Panc1 (cell line): ENCODE measurements around the gene GTF2A1L. TPM values are rescaled to one million over a fixed set of nuclear protein-coding genes. Genes with fewer than 3 reads are reported as not detected.
"Not testable (repeated sequence)": the region's sequence is repeated elsewhere in the genome, so short reads cannot be mapped to it uniquely, and the experiment has no call there.

Source experiments
- ATAC-seq: fragments of 200-7000 bp; cut with Tn5 transposase; 2 replicates; pipeline ENCODE4 v1.9.1; 2020; ENCODE audit warnings: mild to moderate bottlenecking, moderate library complexity
- BruUV-seq: library from RNA; stranded (reverse); fragments of 400-500 nt; replicated peaks from 2 replicates; lab custom pipeline; 2021; lab: Mats Ljungman, UMichigan
- CTCF ChIA-PET: fragments of 300-600 bp; sonication (Branson Sonifier 250); formaldehyde crosslinking; loops from one replicate; lab custom pipeline; 2022; ENCODE audit warnings: antibody characterized with exemption; lab: Charles Lee
- POLR2A ChIA-PET: fragments of 300-600 bp; sonication (Branson Sonifier 250); formaldehyde crosslinking; loops from one replicate; lab custom pipeline; 2022; ENCODE audit warnings: antibody characterized with exemption; lab: Charles Lee
- DNase-seq: peaks from one replicate; pipeline ENCODE4 v3.0.0-alpha.2; 2010; ENCODE audit warnings: low read depth, low spot score
- H3K27ac ChIP-seq: 2 replicates; pipeline ENCODE4 v1.5.1; 2011; ENCODE audit warnings: mild to moderate bottlenecking, low read length, inconsistent platforms
- H3K27me3 ChIP-seq: fragments of 200-500 bp; sonication (Bioruptor generic); 2 replicates; pipeline ENCODE4 v1.6.0; 2014; ENCODE audit warnings: low read length, inconsistent platforms; ENCODE audit not compliant: control insufficient read depth, insufficient read depth
- H3K36me3 ChIP-seq: fragments of 200-500 bp; sonication (Bioruptor generic); 2 replicates; pipeline ENCODE4 v1.5.1; 2014; ENCODE audit warnings: inconsistent platforms, mild to moderate bottlenecking, low read length, moderate library complexity; ENCODE audit not compliant: control insufficient read depth, insufficient read depth
- H3K4me1 ChIP-seq: 2 replicates; pipeline ENCODE4 v1.5.1; 2011; ENCODE audit warnings: inconsistent platforms, mild to moderate bottlenecking, low read length, moderate library complexity; ENCODE audit not compliant: control insufficient read depth, insufficient read depth
- H3K4me3 ChIP-seq, 2 experiments: 2 replicates each; pipeline ENCODE4 v1.5.1; 2011 to 2012; ENCODE audit warnings: low read depth in 2 of 2, low read length in 2 of 2, mild to moderate bottlenecking in 2 of 2, inconsistent platforms in 1 of 2, moderate library complexity in 1 of 2
- H3K9me3 ChIP-seq: fragments of 200-500 bp; sonication (Bioruptor generic); 2 replicates; pipeline ENCODE4 v1.5.1; 2014; ENCODE audit warnings: low read depth, mild to moderate bottlenecking, inconsistent platforms, low read length, moderate library complexity; ENCODE audit not compliant: control insufficient read depth, insufficient read depth
- POLR2AphosphoS5 ChIP-seq: IDR thresholded peaks from 2 replicates; pipeline ENCODE4 v1.6.1; 2012; ENCODE audit warnings: mild to moderate bottlenecking, low read depth, low read length, moderate library complexity
- SIN3A ChIP-seq: IDR thresholded peaks from 2 replicates; pipeline ENCODE4 v1.6.1; 2012; ENCODE audit warnings: low read depth, mild to moderate bottlenecking, low read length, moderate library complexity, borderline replicate concordance; ENCODE audit not compliant: insufficient read depth
- TCF7L2 ChIP-seq: IDR thresholded peaks from 2 replicates; pipeline ENCODE4 v1.6.1; 2011; ENCODE audit warnings: mild to moderate bottlenecking, low read depth, low read length, inconsistent platforms
- in situ Hi-C: cut with HindIII; loops from 2 replicates; pipeline ENCODE4 v1.10.0; 2016; ENCODE audit warnings: low sequenced_read_pairs, low pct_unique_long_range_greater_than_20kb
- intact Hi-C: fragments of 100-400 bp; cut with micrococcal nuclease; formaldehyde crosslinking; loops from one replicate; pipeline ENCODE4 v1.10.0; 2022; ENCODE audit not compliant: unreplicated experiment
- total RNA-seq: library from RNA; stranded (reverse); gene quantifications from one replicate; pipeline ENCODE4 v1.2.1, GENCODE V29; 2021; ENCODE audit not compliant: unreplicated experiment
- TF ChIP-seq, protein P1 (sequence below), 2 experiments: IDR thresholded peaks; 2 replicates each; pipeline ENCODE4 v1.6.1; 2011 to 2012; ENCODE audit warnings: low read depth in 2 of 2, control low read depth in 1 of 2, low read length in 1 of 2, mild to moderate bottlenecking in 1 of 2, moderate library complexity in 1 of 2; ENCODE audit not compliant: insufficient read depth in 1 of 2
- TF ChIP-seq, protein P2 (sequence below): fragments of 450-650 bp; IDR thresholded peaks from 2 replicates; pipeline ENCODE4 v1.5.1; 2017; ENCODE audit warnings: mild to moderate bottlenecking

GTF2A1L gene
- total RNA-seq, 1 experiment from 2014 or later, result not detected

- H3K36me3 ChIP-seq, result no peaks in the 10 kb centered on the region
- ATAC-seq (no peak), DNase-seq (no peak)
- no peak overlapping the region for H3K27ac ChIP-seq
- no TSS peak for BruUV-seq
- in situ Hi-C loops (no loop called here), intact Hi-C loops (loop anchor here (10.0 kb wide), 2 partner anchors 117 to 1537 kb away; no protein-coding TSS in a partner anchor)
- H3K4me1 ChIP-seq, result no peaks in the 10 kb centered on the region
- H3K4me3 ChIP-seq, result no peak overlapping the region
- POLR2A ChIA-PET, result no interaction called here
- TF ChIP-seq, protein P1, sequence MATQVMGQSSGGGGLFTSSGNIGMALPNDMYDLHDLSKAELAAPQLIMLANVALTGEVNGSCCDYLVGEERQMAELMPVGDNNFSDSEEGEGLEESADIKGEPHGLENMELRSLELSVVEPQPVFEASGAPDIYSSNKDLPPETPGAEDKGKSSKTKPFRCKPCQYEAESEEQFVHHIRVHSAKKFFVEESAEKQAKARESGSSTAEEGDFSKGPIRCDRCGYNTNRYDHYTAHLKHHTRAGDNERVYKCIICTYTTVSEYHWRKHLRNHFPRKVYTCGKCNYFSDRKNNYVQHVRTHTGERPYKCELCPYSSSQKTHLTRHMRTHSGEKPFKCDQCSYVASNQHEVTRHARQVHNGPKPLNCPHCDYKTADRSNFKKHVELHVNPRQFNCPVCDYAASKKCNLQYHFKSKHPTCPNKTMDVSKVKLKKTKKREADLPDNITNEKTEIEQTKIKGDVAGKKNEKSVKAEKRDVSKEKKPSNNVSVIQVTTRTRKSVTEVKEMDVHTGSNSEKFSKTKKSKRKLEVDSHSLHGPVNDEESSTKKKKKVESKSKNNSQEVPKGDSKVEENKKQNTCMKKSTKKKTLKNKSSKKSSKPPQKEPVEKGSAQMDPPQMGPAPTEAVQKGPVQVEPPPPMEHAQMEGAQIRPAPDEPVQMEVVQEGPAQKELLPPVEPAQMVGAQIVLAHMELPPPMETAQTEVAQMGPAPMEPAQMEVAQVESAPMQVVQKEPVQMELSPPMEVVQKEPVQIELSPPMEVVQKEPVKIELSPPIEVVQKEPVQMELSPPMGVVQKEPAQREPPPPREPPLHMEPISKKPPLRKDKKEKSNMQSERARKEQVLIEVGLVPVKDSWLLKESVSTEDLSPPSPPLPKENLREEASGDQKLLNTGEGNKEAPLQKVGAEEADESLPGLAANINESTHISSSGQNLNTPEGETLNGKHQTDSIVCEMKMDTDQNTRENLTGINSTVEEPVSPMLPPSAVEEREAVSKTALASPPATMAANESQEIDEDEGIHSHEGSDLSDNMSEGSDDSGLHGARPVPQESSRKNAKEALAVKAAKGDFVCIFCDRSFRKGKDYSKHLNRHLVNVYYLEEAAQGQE (IDR thresholded peaks at IDR 0.05; ENCODE audit: insufficient read depth in 1 of 2, low read depth in 2 of 2, low read length in 1 of 2), result no peak
- TF ChIP-seq TCF7L2 (no peak), POLR2AphosphoS5 (no peak), SIN3A (no peak)
- TF ChIP-seq, protein P2, sequence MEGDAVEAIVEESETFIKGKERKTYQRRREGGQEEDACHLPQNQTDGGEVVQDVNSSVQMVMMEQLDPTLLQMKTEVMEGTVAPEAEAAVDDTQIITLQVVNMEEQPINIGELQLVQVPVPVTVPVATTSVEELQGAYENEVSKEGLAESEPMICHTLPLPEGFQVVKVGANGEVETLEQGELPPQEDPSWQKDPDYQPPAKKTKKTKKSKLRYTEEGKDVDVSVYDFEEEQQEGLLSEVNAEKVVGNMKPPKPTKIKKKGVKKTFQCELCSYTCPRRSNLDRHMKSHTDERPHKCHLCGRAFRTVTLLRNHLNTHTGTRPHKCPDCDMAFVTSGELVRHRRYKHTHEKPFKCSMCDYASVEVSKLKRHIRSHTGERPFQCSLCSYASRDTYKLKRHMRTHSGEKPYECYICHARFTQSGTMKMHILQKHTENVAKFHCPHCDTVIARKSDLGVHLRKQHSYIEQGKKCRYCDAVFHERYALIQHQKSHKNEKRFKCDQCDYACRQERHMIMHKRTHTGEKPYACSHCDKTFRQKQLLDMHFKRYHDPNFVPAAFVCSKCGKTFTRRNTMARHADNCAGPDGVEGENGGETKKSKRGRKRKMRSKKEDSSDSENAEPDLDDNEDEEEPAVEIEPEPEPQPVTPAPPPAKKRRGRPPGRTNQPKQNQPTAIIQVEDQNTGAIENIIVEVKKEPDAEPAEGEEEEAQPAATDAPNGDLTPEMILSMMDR, result no peak
- peaks cover 4% of the 10 kb centered on the region; the same call in 1 of the 2 replicates for H3K27me3 ChIP-seq
- CTCF ChIA-PET, result no interaction called here
- no peaks in the 10 kb centered on the region for H3K9me3 ChIP-seq
Observed at GRCh38 chr2:48607307-48608014, 10.2 kb upstream of the GTF2A1L start.

DNA sequence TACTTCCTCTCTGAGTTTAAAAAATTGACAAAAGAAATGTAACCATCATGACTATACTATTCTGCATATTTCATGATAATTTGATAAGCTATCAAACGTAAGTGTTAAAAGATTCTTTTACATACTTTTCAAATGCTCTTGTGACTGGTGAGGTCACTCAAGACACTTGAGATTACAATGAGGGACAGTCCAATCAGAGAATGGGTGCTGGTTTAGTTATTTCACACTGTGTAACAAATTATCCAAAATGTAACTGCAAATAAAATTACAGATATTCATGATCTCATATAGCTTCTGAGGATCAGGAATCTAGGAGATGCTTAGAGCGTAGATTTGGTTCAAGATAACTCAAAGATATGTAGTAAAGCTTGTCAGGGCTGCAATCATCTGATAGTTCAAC is 4.4 kb upstream of the GTF2A1L start:
- no peak for TF ChIP-seq TCF7L2
- no peak for TF ChIP-seq SIN3A
- TF ChIP-seq, protein P1 (IDR thresholded peaks at IDR 0.05; ENCODE audit: insufficient read depth in 1 of 2, low read depth in 2 of 2, low read length in 1 of 2), result no peak
- TF ChIP-seq, protein P2, result no peak
- no peak for TF ChIP-seq POLR2AphosphoS5

DNA sequence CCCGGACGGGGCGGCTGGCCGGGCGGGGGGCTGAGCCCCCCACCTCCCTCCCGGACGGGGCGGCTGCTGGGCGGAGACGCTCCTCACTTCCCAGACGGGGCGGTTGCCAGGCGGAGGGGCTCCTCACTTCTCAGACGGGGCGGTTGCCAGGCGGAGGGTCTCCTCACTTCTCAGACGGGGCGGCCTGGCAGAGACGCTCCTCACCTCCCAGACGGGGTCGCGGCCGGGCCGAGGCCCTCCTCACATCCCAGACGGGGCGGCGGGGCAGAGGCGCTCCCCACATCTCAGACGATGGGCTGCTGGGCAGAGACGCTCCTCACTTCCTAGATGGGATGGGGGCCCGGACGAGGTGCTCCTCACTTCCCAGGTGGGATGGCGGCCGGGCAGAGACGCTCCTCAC is 3.1 kb upstream of the GTF2A1L start:
- BruUV-seq, in situ Hi-C loops, POLR2A ChIA-PET: not testable (repeated sequence)

More for the DNA sequence above, 4.4 kb upstream of the GTF2A1L start:
- Histone ChIP-seq H3K4me1 (no peaks in the 10 kb centered on the region), H3K4me3 (no peak overlapping the region), H3K27ac (no peak overlapping the region), H3K27me3 (peaks cover 4% of the 10 kb centered on the region), H3K9me3 (no peaks in the 10 kb centered on the region), H3K36me3 (no peaks in the 10 kb centered on the region)
- ChIA-PET CTCF (no interaction called here), POLR2A (no interaction called here)
- in situ Hi-C loops (no loop called here), intact Hi-C loops (no loop called here)
- ATAC-seq (no peak), DNase-seq (no peak)
- no TSS peak for BruUV-seq

More for the DNA sequence above, 3.1 kb upstream of the GTF2A1L start:
- H3K9me3 ChIP-seq, ATAC-seq, DNase-seq, H3K4me1 ChIP-seq, intact Hi-C loops, H3K27ac ChIP-seq, CTCF ChIA-PET, H3K4me3 ChIP-seq, H3K27me3 ChIP-seq, H3K36me3 ChIP-seq: not testable (repeated sequence)
